HG03039 (cell line): Measurements from ENCODE around the gene MARCHF2.
"Not testable (repeated sequence)": the region's sequence is repeated elsewhere in the genome, so short reads cannot be mapped to it uniquely, and the experiment has no call there.

ENCODE experiments used
- ATAC-seq: cut with Tn5 transposase; IDR thresholded peaks from one replicate; pipeline ENCODE4 v1.9.1; 2021; ENCODE audit warnings: mild to moderate bottlenecking, moderate library complexity; ENCODE audit not compliant: unreplicated experiment

Gene MARCHF2, protein sequence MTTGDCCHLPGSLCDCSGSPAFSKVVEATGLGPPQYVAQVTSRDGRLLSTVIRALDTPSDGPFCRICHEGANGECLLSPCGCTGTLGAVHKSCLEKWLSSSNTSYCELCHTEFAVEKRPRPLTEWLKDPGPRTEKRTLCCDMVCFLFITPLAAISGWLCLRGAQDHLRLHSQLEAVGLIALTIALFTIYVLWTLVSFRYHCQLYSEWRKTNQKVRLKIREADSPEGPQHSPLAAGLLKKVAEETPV

DNA sequence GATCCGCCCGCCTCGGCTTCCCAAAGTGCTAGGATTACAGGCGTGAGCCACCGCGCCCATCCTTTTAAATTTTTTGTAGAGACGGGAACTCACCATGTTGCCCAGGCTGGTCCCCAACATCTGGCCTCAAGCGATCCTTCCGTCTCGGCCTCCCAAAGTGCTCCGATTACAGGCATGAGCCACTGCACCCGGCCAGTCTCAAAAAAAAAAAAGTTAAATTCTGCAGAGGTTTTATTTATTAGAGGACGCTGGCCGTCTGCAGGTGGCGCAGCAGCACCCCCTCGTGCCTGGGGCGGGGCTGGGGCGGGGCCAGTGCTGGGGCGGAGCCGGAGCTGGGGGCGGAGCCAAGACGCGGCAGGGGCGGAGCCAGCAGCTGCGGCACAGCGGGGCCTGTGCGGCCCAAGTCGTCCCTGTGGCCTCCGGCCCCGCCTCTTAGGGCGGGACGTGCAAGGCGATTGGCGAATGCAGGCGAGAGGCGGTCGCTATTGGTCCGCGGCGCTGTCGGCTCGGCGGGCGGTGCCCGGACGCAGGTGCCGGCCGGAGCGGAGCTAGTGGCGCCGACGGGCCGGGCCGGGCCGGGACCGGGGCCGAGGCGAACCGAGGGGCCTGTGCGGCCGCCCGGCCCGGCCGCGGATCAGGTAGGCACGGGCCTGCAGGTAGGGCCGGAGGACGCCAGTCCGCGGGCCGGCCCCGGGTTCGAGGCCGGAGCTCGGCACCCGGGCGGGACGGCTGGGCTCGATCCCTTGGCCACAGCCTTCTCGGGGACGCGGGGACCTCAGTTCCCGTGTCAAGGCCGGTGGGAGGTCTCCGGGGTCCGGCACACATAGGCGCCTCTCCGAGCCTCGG is at the start of gene MARCHF2:
TSS of gene MARCHF2 (plus strand) at position 523 of the 846 bp plus-strand sequence. CDS start 8,536 bp downstream, outside the sequence.
- ATAC-seq = peak; percentile 98

DNA sequence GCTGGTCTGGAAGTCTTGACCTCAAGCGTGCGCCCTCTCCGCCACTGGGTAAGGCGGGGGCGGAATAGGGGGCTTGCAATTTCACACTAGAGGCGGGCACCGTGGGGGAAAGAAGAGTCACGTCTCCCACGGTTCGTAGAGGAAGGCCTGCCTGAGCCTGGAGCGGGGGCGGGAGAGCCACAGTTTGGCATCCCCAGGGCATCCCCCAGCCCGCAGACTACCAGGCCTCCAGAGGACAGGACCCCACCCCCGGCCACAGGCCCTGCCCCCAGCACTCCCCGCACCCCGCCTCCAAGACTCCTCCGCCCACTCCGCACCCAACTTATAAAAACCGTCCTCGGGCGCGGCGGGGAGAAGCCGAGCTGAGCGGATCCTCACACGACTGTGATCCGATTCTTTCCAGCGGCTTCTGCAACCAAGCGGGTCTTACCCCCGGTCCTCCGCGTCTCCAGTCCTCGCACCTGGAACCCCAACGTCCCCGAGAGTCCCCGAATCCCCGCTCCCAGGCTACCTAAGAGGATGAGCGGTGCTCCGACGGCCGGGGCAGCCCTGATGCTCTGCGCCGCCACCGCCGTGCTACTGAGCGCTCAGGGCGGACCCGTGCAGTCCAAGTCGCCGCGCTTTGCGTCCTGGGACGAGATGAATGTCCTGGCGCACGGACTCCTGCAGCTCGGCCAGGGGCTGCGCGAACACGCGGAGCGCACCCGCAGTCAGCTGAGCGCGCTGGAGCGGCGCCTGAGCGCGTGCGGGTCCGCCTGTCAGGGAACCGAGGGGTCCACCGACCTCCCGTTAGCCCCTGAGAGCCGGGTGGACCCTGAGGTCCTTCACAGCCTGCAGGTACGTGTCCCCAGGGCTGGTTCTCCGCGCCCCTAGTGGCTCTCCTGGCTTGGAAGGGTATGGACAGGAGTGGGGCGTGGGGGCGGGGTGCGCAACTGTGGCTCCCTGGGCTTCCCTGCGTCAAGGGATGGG is 49.0 kb upstream of the MARCHF2 start, which contains the start of gene ANGPTL4:
TSS of gene ANGPTL4 (plus strand) at position 353 of the 969 bp plus-strand sequence. CDS start at position 520, 167 bp downstream.
- no peak for ATAC-seq

- no peak for ATAC-seq
Observed at GRCh38 chr19:8366121-8366581, 47.0 kb upstream of the MARCHF2 start.

- ATAC-seq = no peak
Observed at GRCh38 chr19:8366961-8367326, 46.2 kb upstream of the MARCHF2 start.

GRCh38 chr19:8367327-8368001 is 45.6 kb upstream of the MARCHF2 start:
- no peak for ATAC-seq

- ATAC-seq = no peak
Observed at GRCh38 chr19:8370176-8371010, 42.7 kb upstream of the MARCHF2 start.

DNA sequence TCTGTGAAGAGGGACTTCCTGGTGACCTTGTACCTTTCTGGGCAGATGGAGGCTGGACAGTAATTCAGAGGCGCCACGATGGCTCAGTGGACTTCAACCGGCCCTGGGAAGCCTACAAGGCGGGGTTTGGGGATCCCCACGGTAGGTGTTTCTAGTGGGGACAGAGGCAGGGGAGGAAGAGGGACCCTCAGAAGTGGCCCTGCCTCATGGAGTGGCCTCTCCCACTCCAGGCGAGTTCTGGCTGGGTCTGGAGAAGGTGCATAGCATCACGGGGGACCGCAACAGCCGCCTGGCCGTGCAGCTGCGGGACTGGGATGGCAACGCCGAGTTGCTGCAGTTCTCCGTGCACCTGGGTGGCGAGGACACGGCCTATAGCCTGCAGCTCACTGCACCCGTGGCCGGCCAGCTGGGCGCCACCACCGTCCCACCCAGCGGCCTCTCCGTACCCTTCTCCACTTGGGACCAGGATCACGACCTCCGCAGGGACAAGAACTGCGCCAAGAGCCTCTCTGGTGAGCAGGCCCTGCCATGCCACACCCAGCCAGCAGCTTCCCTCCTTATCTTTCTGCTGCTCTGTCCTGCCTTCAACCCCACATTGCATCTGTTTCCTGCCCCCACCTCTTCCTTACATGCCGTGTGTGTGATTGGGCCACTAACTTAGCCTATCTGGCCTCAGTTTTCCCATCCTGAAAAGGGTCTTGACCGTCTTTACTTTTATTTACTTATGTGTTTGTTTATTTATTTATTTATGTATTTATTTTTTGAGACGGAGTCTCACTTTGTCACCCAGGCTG is 41.9 kb upstream of the MARCHF2 start:
- no peak for ATAC-seq

GRCh38 chr19:8373867-8374813 is 39.0 kb upstream of the MARCHF2 start:
- ATAC-seq = no peak

DNA sequence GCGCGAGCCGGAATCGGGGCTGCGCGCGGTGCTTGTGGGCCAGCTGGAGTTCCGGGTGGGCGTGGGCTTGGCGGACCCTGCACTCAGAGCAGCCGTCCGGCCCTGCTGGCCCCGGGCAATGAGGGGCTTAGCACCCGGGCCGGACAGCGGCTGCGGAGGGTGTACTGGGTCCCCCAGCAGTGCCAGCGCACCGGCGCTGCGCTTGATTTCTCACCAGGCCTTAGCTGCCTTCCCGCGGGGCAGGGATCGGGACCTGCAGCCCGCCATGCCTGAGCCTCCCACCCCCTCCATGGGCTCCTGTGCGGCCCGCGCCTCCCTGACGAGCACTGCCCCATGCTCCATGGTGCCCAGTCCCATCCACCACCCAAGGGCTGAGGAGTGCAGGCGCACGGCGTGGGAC is 37.3 kb upstream of the MARCHF2 start:
- ATAC-seq = not testable (repeated sequence)

DNA sequence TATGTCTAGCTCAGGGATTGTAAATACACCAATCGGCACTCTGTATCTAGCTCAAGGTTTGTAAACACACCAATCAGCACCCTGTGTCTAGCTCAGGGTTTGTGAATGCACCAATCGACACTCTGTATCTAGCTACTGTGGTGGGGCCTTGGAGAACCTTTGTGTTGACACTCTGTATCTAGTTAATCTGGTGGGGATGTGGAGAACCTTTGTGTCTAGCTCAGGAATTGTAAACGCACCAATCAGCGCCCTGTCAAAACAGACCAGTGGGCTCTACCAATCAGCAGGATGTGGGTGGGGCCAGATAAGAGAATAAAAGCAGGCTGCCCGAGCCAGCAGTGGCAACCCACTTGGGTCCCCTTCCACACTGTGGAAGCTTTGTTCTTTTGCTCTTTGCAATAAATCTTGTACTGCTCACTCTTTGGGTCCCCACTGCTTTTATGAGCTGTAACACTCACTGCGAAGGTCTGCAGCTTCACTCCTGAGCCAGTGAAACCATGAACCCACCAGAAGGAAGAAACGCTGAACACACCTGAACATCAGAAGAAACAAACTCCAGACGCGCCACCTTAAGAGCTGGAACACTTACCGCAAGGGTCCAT is 36.6 kb upstream of the MARCHF2 start:
- ATAC-seq = not testable (repeated sequence)

DNA sequence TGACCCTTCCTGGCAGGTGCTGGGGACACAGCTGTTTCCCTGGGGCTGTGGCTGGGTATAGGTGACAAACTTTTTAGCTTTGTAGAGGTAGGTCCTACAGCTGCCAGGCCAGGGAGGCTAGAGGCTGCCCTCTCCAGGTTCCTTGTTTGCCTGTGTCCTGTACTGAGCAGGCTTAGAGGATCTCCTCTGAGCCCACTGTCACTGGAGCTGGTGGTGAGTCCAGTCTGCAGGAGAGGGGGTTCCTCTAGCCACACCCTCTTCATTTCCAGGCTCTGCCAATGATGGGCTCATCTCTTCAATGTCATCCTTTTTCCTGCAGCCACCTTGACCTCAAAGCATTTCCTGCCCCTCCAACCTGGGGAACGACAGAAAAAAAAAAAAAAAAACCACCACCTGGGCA is 35.5 kb upstream of the MARCHF2 start:
- ATAC-seq = no peak

GRCh38 chr19:8379156-8379891 is 33.8 kb upstream of the MARCHF2 start:
- ATAC-seq = not testable (repeated sequence)

DNA sequence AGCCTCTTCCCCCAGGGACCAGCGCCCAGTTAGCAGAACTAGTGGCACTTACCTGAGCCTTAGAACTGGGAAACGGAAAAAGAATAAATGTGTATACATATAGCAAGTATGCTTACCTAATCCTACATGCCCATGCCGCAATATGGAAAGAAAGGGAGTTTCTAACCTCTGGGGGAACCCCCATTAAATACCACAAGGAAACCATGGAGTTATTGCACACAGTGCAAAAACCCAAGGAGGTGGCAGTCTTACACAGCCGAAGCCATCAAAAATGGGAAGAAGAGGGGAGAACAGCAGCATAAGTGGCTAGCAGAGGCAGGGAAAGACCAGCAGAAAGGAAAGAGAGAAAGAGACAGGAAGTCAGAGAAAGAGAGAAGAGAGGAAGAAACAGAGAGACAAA is 28.5 kb upstream of the MARCHF2 start:
- ATAC-seq = not testable (repeated sequence)

GRCh38 chr19:8385103-8385502 is 28.0 kb upstream of the MARCHF2 start:
- not testable (repeated sequence) for ATAC-seq

- not testable (repeated sequence) for ATAC-seq
Observed at GRCh38 chr19:8385566-8385965, 27.5 kb upstream of the MARCHF2 start.

DNA sequence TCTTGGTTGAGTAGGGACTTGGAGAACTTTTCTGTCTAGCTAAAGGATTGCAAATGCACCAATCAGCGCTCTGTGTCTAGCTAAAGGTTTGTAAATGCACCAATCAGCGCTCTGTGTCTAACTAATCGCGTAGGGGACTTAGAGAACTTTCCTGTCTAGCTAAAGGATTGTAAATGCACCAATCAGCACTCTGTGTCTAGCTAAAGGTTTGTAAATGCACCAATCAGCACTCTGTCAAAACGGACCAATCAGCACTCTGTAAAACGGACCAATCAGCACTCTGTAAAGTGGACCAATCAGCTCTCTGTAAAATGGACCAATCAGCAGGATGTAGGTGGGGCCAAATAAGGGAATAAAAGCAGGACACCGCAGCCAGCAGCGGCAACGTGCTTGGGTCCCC is 26.7 kb upstream of the MARCHF2 start:
- ATAC-seq = not testable (repeated sequence)
